ENCODE data around the gene APEH. TPM values are rescaled to one million over a fixed set of nuclear protein-coding genes. Genes with fewer than 3 reads are reported as not detected.

Gene APEH
- total RNA-seq, 2 donors from 2014 or later, result 151 to 278 TPM

- no peak overlapping the region for H3K27ac ChIP-seq
- no peak for DNase-seq
- TF ChIP-seq CTCF (IDR thresholded peaks at IDR 0.05), result no peak
- no peaks in the 10 kb centered on the region for H3K4me1 ChIP-seq
- no peaks in the 10 kb centered on the region for H3K36me3 ChIP-seq
- intact Hi-C loops (cut with DNase I), result loop anchor here (2.0 to 10.0 kb wide), 2 partner anchors 135 to 201 kb away; partner anchors contain the start of gene MST1R
- no peaks in the 10 kb centered on the region for H3K27me3 ChIP-seq
- no peaks in the 10 kb centered on the region for H3K9me3 ChIP-seq
- no peak overlapping the region for H3K9ac ChIP-seq (ENCODE audit: low read depth in 2 of 2, low read length in 2 of 2)
- no peak overlapping the region for H3K4me3 ChIP-seq
Measured at GRCh38 chr3:49703956-49704355, 29.8 kb downstream of the APEH start.

DNA sequence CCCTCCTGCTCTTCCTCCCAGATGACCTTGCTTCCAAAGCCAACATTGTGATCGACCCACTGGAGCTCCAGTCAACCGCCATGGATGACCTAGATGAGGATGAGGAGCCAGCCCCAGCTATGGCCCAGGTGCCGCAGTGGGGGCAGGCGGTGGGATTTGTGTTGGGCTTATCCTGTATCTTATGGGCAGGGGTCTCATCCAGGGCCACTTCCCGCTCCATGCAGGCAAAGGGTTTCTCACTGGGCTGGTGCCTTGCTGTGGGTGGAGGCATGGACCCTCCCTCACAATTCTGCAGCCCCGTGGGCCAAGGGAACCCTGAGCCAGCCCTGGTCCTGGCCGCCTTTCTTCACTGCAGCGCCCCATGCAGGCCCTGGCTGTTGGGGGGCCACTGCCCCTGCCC, 30.5 kb downstream of the APEH start:
- Histone ChIP-seq H3K9ac (ENCODE audit: low read depth in 2 of 2, low read length in 2 of 2) (no peak overlapping the region), H3K27ac (no peak overlapping the region), H3K27me3 (no peaks in the 10 kb centered on the region), H3K4me1 (no peaks in the 10 kb centered on the region), H3K9me3 (no peaks in the 10 kb centered on the region), H3K36me3 (no peaks in the 10 kb centered on the region), H3K4me3 (no peak overlapping the region)
- no peak for TF ChIP-seq CTCF (IDR thresholded peaks at IDR 0.05)
- DNase-seq, result no peak
- intact Hi-C loops (cut with DNase I), result loop anchor here (10.0 kb wide), 1 partner anchor 200 kb away; the partner anchor contains the start of gene MST1R

DNA sequence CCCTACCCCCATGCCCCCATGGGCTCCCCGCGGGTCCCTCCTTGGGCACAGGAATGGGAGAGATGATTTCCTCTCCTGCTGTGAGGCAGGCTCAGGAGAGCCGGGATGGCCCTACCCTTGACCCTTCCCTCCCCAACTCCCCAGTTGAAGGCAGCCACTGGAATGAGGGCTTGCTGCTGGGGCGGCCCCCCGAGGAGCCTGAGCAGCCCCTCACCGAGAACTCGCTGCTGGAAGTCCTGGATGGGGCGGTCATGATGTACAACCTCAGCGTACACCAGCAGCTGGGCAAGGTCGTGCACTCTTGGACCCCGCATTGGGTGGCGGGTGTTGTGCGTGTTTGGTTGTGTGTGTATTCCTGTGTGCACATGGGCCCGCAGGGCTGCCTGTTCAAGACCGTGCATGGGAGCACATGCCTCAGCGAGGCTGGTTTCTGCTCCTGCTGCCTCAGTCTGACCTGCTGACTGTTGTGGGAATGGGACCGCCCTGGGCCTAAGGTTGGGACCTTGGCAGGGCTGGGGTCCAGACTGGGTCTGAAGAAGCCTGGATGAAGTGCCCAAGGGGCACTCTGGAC, 31.3 kb downstream of the APEH start:
- Histone ChIP-seq H3K4me1 (no peaks in the 10 kb centered on the region), H3K4me3 (no peak overlapping the region), H3K27me3 (no peaks in the 10 kb centered on the region), H3K36me3 (no peaks in the 10 kb centered on the region), H3K27ac (no peak overlapping the region), H3K9me3 (no peaks in the 10 kb centered on the region), H3K9ac (ENCODE audit: low read depth in 2 of 2, low read length in 2 of 2) (no peak overlapping the region)
- intact Hi-C loops (cut with DNase I), result loop anchor here (10.0 kb wide), 1 partner anchor 199 kb away; the partner anchor contains the start of gene MST1R
- no peak for DNase-seq
- TF ChIP-seq CTCF (IDR thresholded peaks at IDR 0.05), result no peak

DNA sequence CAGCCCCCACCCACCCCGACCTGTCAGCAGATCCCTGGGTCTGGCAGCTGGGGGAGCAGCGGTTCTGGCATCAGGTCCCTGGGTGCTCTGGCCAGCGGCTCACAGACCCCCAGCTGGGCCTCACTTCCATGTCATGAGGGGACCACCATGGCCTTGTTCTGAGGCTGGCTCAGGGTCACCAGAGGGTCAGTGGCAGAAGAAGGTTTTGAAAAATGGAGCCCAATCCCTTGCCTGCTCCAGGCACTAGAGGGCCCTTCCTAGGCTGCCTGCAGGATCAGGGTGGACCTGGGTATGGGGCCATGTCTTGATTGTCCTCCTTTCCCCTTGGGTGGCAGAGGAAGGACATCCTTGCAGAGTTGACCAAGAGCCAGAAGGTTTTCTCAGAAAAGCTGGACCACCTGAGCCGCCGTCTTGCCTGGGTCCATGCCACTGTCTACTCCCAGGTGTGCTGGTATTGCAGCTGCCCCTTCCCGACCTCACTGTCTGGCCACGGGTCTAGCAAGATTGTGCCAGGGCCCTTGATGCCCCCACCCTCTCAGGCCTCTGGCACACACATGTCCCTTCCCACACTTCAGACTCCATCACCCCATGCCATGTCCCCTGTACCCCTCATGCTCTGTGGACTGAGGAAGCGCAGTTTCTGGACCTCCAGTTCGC, 32.4 kb downstream of the APEH start:
- no peaks in the 10 kb centered on the region for H3K27me3 ChIP-seq
- no peak for DNase-seq
- no peak overlapping the region for H3K4me3 ChIP-seq
- H3K9ac ChIP-seq (ENCODE audit: low read depth in 2 of 2, low read length in 2 of 2), result no peak overlapping the region
- intact Hi-C loops (cut with DNase I), result loop anchor here (10.0 kb wide), 1 partner anchor 198 kb away; the partner anchor contains the start of gene MST1R
- H3K36me3 ChIP-seq, result no peaks in the 10 kb centered on the region
- H3K4me1 ChIP-seq, result no peaks in the 10 kb centered on the region
- no peak overlapping the region for H3K27ac ChIP-seq
- no peak for TF ChIP-seq CTCF (IDR thresholded peaks at IDR 0.05)
- H3K9me3 ChIP-seq, result no peaks in the 10 kb centered on the region

GRCh38 chr3:49707113-49707480, 32.9 kb downstream of the APEH start:
- intact Hi-C loops (cut with DNase I), result loop anchor here (10.0 kb wide), 1 partner anchor 198 kb away; the partner anchor contains the start of gene MST1R
- no peak for DNase-seq
- H3K4me1 ChIP-seq, result no peaks in the 10 kb centered on the region
- H3K36me3 ChIP-seq, result no peaks in the 10 kb centered on the region
- no peak overlapping the region for H3K4me3 ChIP-seq
- no peak overlapping the region for H3K27ac ChIP-seq
- no peaks in the 10 kb centered on the region for H3K9me3 ChIP-seq
- H3K27me3 ChIP-seq, result no peaks in the 10 kb centered on the region
- H3K9ac ChIP-seq (ENCODE audit: low read depth in 2 of 2, low read length in 2 of 2), result no peak overlapping the region
- no peak for TF ChIP-seq CTCF (IDR thresholded peaks at IDR 0.05)
